ENCODE data around the gene CACNA1B. TPM values are rescaled to one million over a fixed set of nuclear protein-coding genes. Genes with fewer than 3 reads are reported as not detected.

The CACNA1B gene
- total and polyA plus RNA-seq, 2 of the 13 experiments (the other 11 are each of a cell fraction or from before 2014, with no cell fraction given) = under 0.01 to 0.04 TPM

GRCh38 chr9:138098116-138098907, 220.7 kb downstream of the CACNA1B start:
- ATAC-seq (no peak), DNase-seq (ENCODE audit: low spot score) (no peak), FAIRE-seq (no peak)
- ChIA-PET CTCF (ENCODE audit: low intra/inter-chr PET ratio, low total read pairs) (no interaction called here), POLR2A (no interaction called here)
- H3K9me3 ChIP-seq (ENCODE audit: low read length) = no peaks in the 10 kb centered on the region
- no peaks in the 10 kb centered on the region for H3K36me3 ChIP-seq (replicated peaks in 1 of 2; ENCODE audit: control insufficient read depth in 1 of 2, insufficient read depth in 2 of 2, low read length in 2 of 2)
- no peak overlapping the region for H3K4me3 ChIP-seq (replicated peaks in 1 of 3; ENCODE audit: insufficient read depth in 1 of 3, low read depth in 2 of 3, low read length in 3 of 3)
- H3K27me3 ChIP-seq (ENCODE audit: control insufficient read depth in 1 of 2, insufficient read depth in 2 of 2, low read length in 2 of 2) = peaks cover 2 to 9% of the 10 kb centered on the region in 2 experiments; a peak in 2 of 5 replicates
- H3K79me2 ChIP-seq (ENCODE audit: insufficient read depth, low read length) = no peaks in the 10 kb centered on the region
- no TSS peak for BruUV-seq (replicated peaks)
- no peak overlapping the region for H2AFZ ChIP-seq (ENCODE audit: low read length)
- 46% methylated on average over 17 of the region's 18 CpGs for WGBS (ENCODE audit: low lambda C conversion rate)
- no peak overlapping the region for H3K27ac ChIP-seq (ENCODE audit: extremely low read length, insufficient read depth, low read length)
- intact Hi-C loops (cut with micrococcal nuclease; ENCODE audit: unreplicated experiment) = no loop called here
- H4K20me1 ChIP-seq (ENCODE audit: insufficient read depth, low read length) = no peaks in the 10 kb centered on the region
- TF ChIP-seq SOX13 (IDR thresholded peaks at IDR 0.05) (no peak), SOX13 (CRISPR knock-in tag; conservative IDR thresholded peaks at IDR 0.05 in 1 of 2, IDR thresholded peaks at IDR 0.05 in 1 of 2) (no peak), ZNF232 (CRISPR knock-in tag; IDR thresholded peaks at IDR 0.05; ENCODE audit: borderline replicate concordance) (no peak), SNAPC2 (CRISPR knock-in tag; IDR thresholded peaks at IDR 0.05) (no peak), TAF1 (CRISPR knock-in tag; IDR thresholded peaks at IDR 0.05) (no peak), ZNF101 (CRISPR knock-in tag; IDR thresholded peaks at IDR 0.05; ENCODE audit: borderline replicate concordance, low read depth) (no peak), ZNF382 (CRISPR knock-in tag; IDR thresholded peaks at IDR 0.05; ENCODE audit: borderline replicate concordance) (no peak), BRD4 (CRISPR knock-in tag; IDR thresholded peaks at IDR 0.05) (no peak), HOMEZ (CRISPR knock-in tag; IDR thresholded peaks at IDR 0.05; ENCODE audit: low read depth) (no peak), SRY (CRISPR knock-in tag; IDR thresholded peaks at IDR 0.05) (no peak), ZNF784 (CRISPR knock-in tag; IDR thresholded peaks at IDR 0.05; ENCODE audit: borderline replicate concordance) (no peak), NR3C1 (CRISPR knock-in tag; IDR thresholded peaks at IDR 0.05) (no peak), ZNF605 (CRISPR knock-in tag; IDR thresholded peaks at IDR 0.05) (no peak), ZEB1 (IDR thresholded peaks at IDR 0.05; ENCODE audit: insufficient replicate concordance, low read depth) (no peak), EED (CRISPR knock-in tag; IDR thresholded peaks at IDR 0.05) (no peak), FOSL2 (CRISPR knock-in tag; IDR thresholded peaks at IDR 0.05) (no peak), ZNF530 (CRISPR knock-in tag; IDR thresholded peaks at IDR 0.05; ENCODE audit: low read depth) (no peak), CTCF (CRISPR knock-in tag; IDR thresholded peaks at IDR 0.05) (no peak), ZNF230 (CRISPR knock-in tag; IDR thresholded peaks at IDR 0.05) (no peak), SP140L (CRISPR knock-in tag; IDR thresholded peaks at IDR 0.05; ENCODE audit: borderline replicate concordance) (no peak)
- no peaks in the 10 kb centered on the region for H3K4me1 ChIP-seq (ENCODE audit: insufficient read depth, low read length)
- H3K4me2 ChIP-seq (ENCODE audit: low read depth, low read length) = no peak overlapping the region
- no peak overlapping the region for H3K9ac ChIP-seq (ENCODE audit: insufficient read depth, low read depth, low read length)
- in situ Hi-C loops (cut with HindIII; ENCODE audit: extremely low pct_ligation_motif_present, low pct_unique_long_range_greater_than_20kb) = no loop called here

Measured in HepG2 (cell line).